HG03097 (cell line): ENCODE measurements around the gene PLA2G1B.

ENCODE experiments used
- ATAC-seq: cut with Tn5 transposase; IDR thresholded peaks from one replicate; pipeline ENCODE4 v1.9.1; 2021; ENCODE audit not compliant: unreplicated experiment, low FRiP score

The PLA2G1B gene

GRCh38 chr12:120331390-120331789 lies 3.8 kb upstream of the PLA2G1B start:
- ATAC-seq = no peak

GRCh38 chr12:120328228-120328627 lies 649 bp upstream of the PLA2G1B start:
- ATAC-seq = no peak

- ATAC-seq = no peak
Measured at GRCh38 chr12:120324841-120325417, 2.6 kb downstream of the PLA2G1B start.

GRCh38 chr12:120323772-120324171 lies 3.8 kb downstream of the PLA2G1B start:
- no peak for ATAC-seq

GRCh38 chr12:120321382-120322202 lies 6.0 kb downstream of the PLA2G1B start:
- ATAC-seq = no peak

GRCh38 chr12:120317224-120318105 lies 10.1 kb downstream of the PLA2G1B start:
- peak; percentile 97 for ATAC-seq

- ATAC-seq = no peak
Measured at GRCh38 chr12:120316798-120317223, 10.8 kb downstream of the PLA2G1B start.

GRCh38 chr12:120314220-120314619 lies 13.4 kb downstream of the PLA2G1B start:
- no peak for ATAC-seq

- ATAC-seq = peak; percentile 78
Measured at GRCh38 chr12:120301962-120302815, 25.4 kb downstream of the PLA2G1B start, which contains the start of gene SIRT4. TSS of gene SIRT4 (plus strand) at chr12:120302321. CDS start at chr12:120303562, 1,241 bp downstream.

- ATAC-seq = peak; percentile 43
Measured at GRCh38 chr12:120292661-120293531, 34.7 kb downstream of the PLA2G1B start, which contains the start of gene RNU4-1. TSS of gene RNU4-1 (minus strand) at chr12:120293237.

- ATAC-seq = peak; percentile 1
Measured at GRCh38 chr12:120292411-120292660, 35.2 kb downstream of the PLA2G1B start.

- ATAC-seq = no peak
Measured at GRCh38 chr12:120290609-120291305, 36.8 kb downstream of the PLA2G1B start.

- ATAC-seq = no peak
Measured at GRCh38 chr12:120287491-120287890, 40.1 kb downstream of the PLA2G1B start.

- no peak for ATAC-seq
Measured at GRCh38 chr12:120286768-120287490, 40.6 kb downstream of the PLA2G1B start.

- no peak for ATAC-seq
Measured at GRCh38 chr12:120284381-120284780, 43.2 kb downstream of the PLA2G1B start.

- no peak for ATAC-seq
Measured at GRCh38 chr12:120283318-120283717, 44.3 kb downstream of the PLA2G1B start.

- ATAC-seq = no peak
Measured at GRCh38 chr12:120278137-120279069, 49.2 kb downstream of the PLA2G1B start.
